Measurements from ENCODE around the gene RNF167. TPM values are rescaled to one million over a fixed set of nuclear protein-coding genes. Genes with fewer than 3 reads are reported as not detected.
A peak's percentile ranks its signal among the peaks of the same experiment; 100 is the strongest.

RNF167 gene
- total RNA-seq, 1 donor from 2014 or later = 90.7 TPM

GRCh38 chr17:4968486-4969046, 28.5 kb downstream of the RNF167 start:
- peaks cover 31% of the 10 kb centered on the region for H3K36me3 ChIP-seq
- peak overlapping the region; percentile 98 for H3K27ac ChIP-seq (replicated peaks)
- peak overlapping the region; percentile 90 for H3K4me3 ChIP-seq
- no peak for TF ChIP-seq CTCF (IDR thresholded peaks at IDR 0.05; ENCODE audit: borderline replicate concordance)
- peaks cover 61% of the 10 kb centered on the region for H3K4me1 ChIP-seq
- H3K9me3 ChIP-seq (replicated peaks) = no peaks in the 10 kb centered on the region
- intact Hi-C loops (cut with micrococcal nuclease) = no loop called here
- DNase-seq = no peak
- no peaks in the 10 kb centered on the region for H3K27me3 ChIP-seq (ENCODE audit: low read depth)

GRCh38 chr17:4969047-4969550, 29.0 kb downstream of the RNF167 start:
- Histone ChIP-seq H3K27me3 (ENCODE audit: low read depth) (no peaks in the 10 kb centered on the region), H3K27ac (replicated peaks) (peak overlapping the region; percentile 98), H3K9me3 (replicated peaks) (no peaks in the 10 kb centered on the region), H3K4me1 (peaks cover 65% of the 10 kb centered on the region), H3K4me3 (peak overlapping the region; percentile 90), H3K36me3 (peaks cover 32% of the 10 kb centered on the region)
- no peak for TF ChIP-seq CTCF (IDR thresholded peaks at IDR 0.05; ENCODE audit: borderline replicate concordance)
- intact Hi-C loops (cut with micrococcal nuclease) = no loop called here
- no peak for DNase-seq

- no peaks in the 10 kb centered on the region for H3K9me3 ChIP-seq (replicated peaks)
- intact Hi-C loops (cut with micrococcal nuclease) = no loop called here
- no peak for DNase-seq
- peaks cover 32% of the 10 kb centered on the region for H3K36me3 ChIP-seq
- no peak for TF ChIP-seq CTCF (IDR thresholded peaks at IDR 0.05; ENCODE audit: borderline replicate concordance)
- no peaks in the 10 kb centered on the region for H3K27me3 ChIP-seq (ENCODE audit: low read depth)
- peaks cover 71% of the 10 kb centered on the region for H3K4me1 ChIP-seq
- H3K4me3 ChIP-seq = peak overlapping the region; percentile 90
- H3K27ac ChIP-seq (replicated peaks) = peak overlapping the region; percentile 98
Measured at GRCh38 chr17:4969551-4970173, 29.6 kb downstream of the RNF167 start.

- TF ChIP-seq CTCF (IDR thresholded peaks at IDR 0.05; ENCODE audit: borderline replicate concordance) = no peak
- Histone ChIP-seq H3K9me3 (replicated peaks) (no peaks in the 10 kb centered on the region), H3K27ac (replicated peaks) (peak overlapping the region; percentile 98), H3K4me1 (peaks cover 75% of the 10 kb centered on the region), H3K36me3 (peaks cover 30% of the 10 kb centered on the region), H3K27me3 (ENCODE audit: low read depth) (no peaks in the 10 kb centered on the region), H3K4me3 (no peak overlapping the region)
- no peak for DNase-seq
- intact Hi-C loops (cut with micrococcal nuclease) = no loop called here
Measured at GRCh38 chr17:4970273-4970672, 30.2 kb downstream of the RNF167 start.

GRCh38 chr17:4971826-4972225, 31.8 kb downstream of the RNF167 start:
- peak overlapping the region; percentile 80 for H3K27ac ChIP-seq (replicated peaks)
- intact Hi-C loops (cut with micrococcal nuclease) = no loop called here
- peaks cover 68% of the 10 kb centered on the region for H3K4me1 ChIP-seq
- H3K9me3 ChIP-seq (replicated peaks) = no peaks in the 10 kb centered on the region
- no peaks in the 10 kb centered on the region for H3K27me3 ChIP-seq (ENCODE audit: low read depth)
- H3K36me3 ChIP-seq = peaks cover 42% of the 10 kb centered on the region
- no peak for DNase-seq
- no peak overlapping the region for H3K4me3 ChIP-seq
- TF ChIP-seq CTCF (IDR thresholded peaks at IDR 0.05; ENCODE audit: borderline replicate concordance) = no peak
